Endodermal cell (in vitro differentiated cells): ENCODE results near the gene VSTM4. TPM values are rescaled to one million over a fixed set of nuclear protein-coding genes. Genes with fewer than 3 reads are reported as not detected.

ENCODE experiments used
- DNase-seq: peaks from one replicate; pipeline ENCODE4 v3.0.0-alpha.2; 2017
- H3K27ac ChIP-seq: 2 replicates; pipeline ENCODE4 v1.5.1; 2013; ENCODE audit warnings: mild to moderate bottlenecking, low read depth, low read length, moderate library complexity
- H3K27me3 ChIP-seq: 2 replicates; pipeline ENCODE4 v1.6.1; 2013; ENCODE audit warnings: mild to moderate bottlenecking, low read length, moderate library complexity; ENCODE audit not compliant: insufficient read depth, control insufficient read depth, poor library complexity, severe bottlenecking
- H3K36me3 ChIP-seq: 2 replicates; pipeline ENCODE4 v1.7.0; 2013; ENCODE audit warnings: mild to moderate bottlenecking, low read length, moderate library complexity; ENCODE audit not compliant: control insufficient read depth, insufficient read depth
- H3K4me1 ChIP-seq: one replicate; pipeline ENCODE4 v1.7.0; 2013; ENCODE audit warnings: low read length; ENCODE audit not compliant: control insufficient read depth, insufficient read depth
- H3K4me3 ChIP-seq: 2 replicates; pipeline ENCODE4 v1.5.1; 2013; ENCODE audit warnings: mild to moderate bottlenecking, low read length, moderate library complexity
- H3K9ac ChIP-seq: 2 replicates; pipeline ENCODE4 v1.6.1; 2013; ENCODE audit warnings: mild to moderate bottlenecking, low read length, moderate library complexity; ENCODE audit not compliant: poor library complexity, severe bottlenecking; ENCODE audit errors: extremely low read depth
- H3K9me3 ChIP-seq: 2 replicates; pipeline ENCODE4 v1.6.1; 2013; ENCODE audit warnings: mild to moderate bottlenecking, low read length, moderate library complexity; ENCODE audit not compliant: control insufficient read depth
- H3K27ac Mint-ChIP-seq: 2 replicates; pipeline ENCODE4 v1.8.0; 2020; ENCODE audit warnings: mixed read lengths
- H3K27me3 Mint-ChIP-seq: 2 replicates; pipeline ENCODE4 v1.8.0; 2021; ENCODE audit warnings: mild to moderate bottlenecking, mixed read lengths; ENCODE audit not compliant: insufficient read depth
- H3K36me3 Mint-ChIP-seq: 2 replicates; pipeline ENCODE4 v1.8.0; 2020; ENCODE audit warnings: low read depth, mixed read lengths
- H3K4me1 Mint-ChIP-seq: 2 replicates; pipeline ENCODE4 v1.8.0; 2020; ENCODE audit warnings: mixed read lengths
- H3K4me3 Mint-ChIP-seq: 2 replicates; pipeline ENCODE4 v1.8.0; 2020; ENCODE audit warnings: mild to moderate bottlenecking, moderate library complexity, mixed read lengths
- H3K9me3 Mint-ChIP-seq: 2 replicates; pipeline ENCODE4 v1.8.0; 2020; ENCODE audit warnings: mild to moderate bottlenecking, mixed read lengths
- CTCF ChIP-seq: fragments of 200-600 bp; sonication (generic); conservative IDR thresholded peaks from 2 replicates; pipeline ENCODE4 v1.5.0; 2021; ENCODE audit warnings: antibody characterized with exemption, mild to moderate bottlenecking
- WGBS, 2 experiments: methylation state at CpG; one replicate each; pipeline versions ENCODE4 v1.1.5 to v1.1.7; 2013; ENCODE audit warnings: missing lambda C conversion rate in 2 of 2, mixed read lengths in 1 of 2; ENCODE audit not compliant: insufficient coverage in 1 of 2, insufficient read length in 1 of 2; 5-methylcytosine and 5-hydroxymethylcytosine counted together
- total RNA-seq, 2 donors: library from RNA; stranded (reverse); fragmentation: NEBNext Ultra II Directional in 1 of 2; extraction: Animal tissue kit (Norgen Biotek cat#: 25700) in 1 of 2; gene quantifications; 2 replicates in 1 of 2; 3 replicates in 1 of 2; pipeline ENCODE4 v1.2.1, GENCODE V29; 2021

The VSTM4 gene
- total RNA-seq, 2 donors from 2014 or later, result 0.51 to 0.77 TPM

GRCh38 chr10:49112098-49112497 is 3.2 kb downstream of the VSTM4 start:
- peaks cover 32% of the 10 kb centered on the region for H3K27me3 Mint-ChIP-seq

GRCh38 chr10:49111320-49111698 is 4.0 kb downstream of the VSTM4 start:
- Histone ChIP-seq H3K27ac (no peak overlapping the region), H3K4me1 (no peaks in the 10 kb centered on the region), H3K36me3 (no peaks in the 10 kb centered on the region), H3K27me3 (peaks cover 42% of the 10 kb centered on the region), H3K4me3 (no peak overlapping the region), H3K9me3 (no peaks in the 10 kb centered on the region), H3K9ac (no peak overlapping the region)
- Mint-ChIP-seq H3K4me3 (no peak overlapping the region), H3K4me1 (peaks cover 6% of the 10 kb centered on the region), H3K27ac (no peak overlapping the region), H3K9me3 (no peaks in the 10 kb centered on the region), H3K36me3 (no peaks in the 10 kb centered on the region), H3K27me3 (peaks cover 26% of the 10 kb centered on the region)
- WGBS, 2 experiments, result 94 to 100% methylated on average over 1 to 8 of the region's 8 CpGs
- no peak for TF ChIP-seq CTCF
- DNase-seq, result peak; percentile 26

More at GRCh38 chr10:49112098-49112497, 3.2 kb downstream of the VSTM4 start:
- DNase-seq, result no peak
- Histone ChIP-seq H3K9me3 (no peaks in the 10 kb centered on the region), H3K9ac (no peak overlapping the region), H3K27me3 (peaks cover 49% of the 10 kb centered on the region), H3K4me1 (no peaks in the 10 kb centered on the region), H3K4me3 (no peak overlapping the region), H3K27ac (no peak overlapping the region), H3K36me3 (no peaks in the 10 kb centered on the region)
- Mint-ChIP-seq H3K9me3 (no peaks in the 10 kb centered on the region), H3K4me1 (peaks cover 6% of the 10 kb centered on the region), H3K27ac (no peak overlapping the region), H3K4me3 (no peak overlapping the region), H3K36me3 (no peaks in the 10 kb centered on the region)
- TF ChIP-seq CTCF, result no peak
- WGBS, 2 experiments, result 85 to 100% methylated on average over 1 to 3 of the region's 3 CpGs

DNA sequence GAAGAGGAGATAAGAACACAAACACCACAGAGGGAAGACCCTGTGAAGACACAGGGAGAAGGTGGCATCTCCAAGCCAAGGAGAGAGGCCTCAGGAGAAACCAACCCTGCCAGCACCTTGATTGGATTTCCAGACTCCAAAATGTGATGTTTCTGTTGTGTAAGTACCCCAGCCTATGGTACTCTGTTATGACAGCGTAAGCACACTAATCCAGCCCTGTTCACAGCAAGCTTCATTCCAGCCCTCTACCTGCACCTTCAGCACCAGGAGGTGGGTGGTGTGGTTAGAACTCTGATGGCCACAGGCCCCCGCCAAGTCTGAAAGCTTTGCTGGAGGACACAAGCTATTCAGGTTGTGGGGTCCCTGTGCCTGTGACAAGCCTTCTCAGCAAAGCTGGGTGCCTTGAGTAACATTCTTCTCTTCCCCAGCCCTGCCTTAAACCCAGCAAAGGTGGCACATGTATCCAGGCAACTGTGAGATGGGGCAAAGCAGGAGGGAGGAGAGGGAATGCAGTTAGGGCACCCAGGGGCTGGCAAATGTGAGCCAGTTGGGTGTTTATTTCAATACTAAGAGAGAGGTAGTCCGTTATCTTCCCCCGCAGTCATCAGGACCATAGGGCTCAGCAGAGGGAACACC is 4.5 kb downstream of the VSTM4 start:
- no peak for TF ChIP-seq CTCF
- no peak overlapping the region for H3K27ac Mint-ChIP-seq
- H3K36me3 Mint-ChIP-seq, result no peaks in the 10 kb centered on the region
- Histone ChIP-seq H3K4me1 (no peaks in the 10 kb centered on the region), H3K9me3 (no peaks in the 10 kb centered on the region), H3K36me3 (no peaks in the 10 kb centered on the region), H3K4me3 (no peak overlapping the region), H3K27me3 (peaks cover 37% of the 10 kb centered on the region), H3K27ac (no peak overlapping the region), H3K9ac (no peak overlapping the region)
- peaks cover 6% of the 10 kb centered on the region for H3K4me1 Mint-ChIP-seq
- peaks cover 22% of the 10 kb centered on the region for H3K27me3 Mint-ChIP-seq
- 99 to 100% methylated on average over 2 to 4 of the region's 4 CpGs for WGBS, 2 experiments
- no peaks in the 10 kb centered on the region for H3K9me3 Mint-ChIP-seq
- DNase-seq, result peak; percentile 34
- H3K4me3 Mint-ChIP-seq, result no peak overlapping the region
